ENCODE results near the gene CD34. TPM values are rescaled to one million over a fixed set of nuclear protein-coding genes. Genes with fewer than 3 reads are reported as not detected.

The CD34 gene
- total and polyA plus RNA-seq, 2 experiments from 2014 or later: 0.27 to 0.29 TPM

GRCh38 chr1:207925210-207925609, 14.3 kb upstream of the CD34 start:
- TF ChIP-seq, protein P1, sequence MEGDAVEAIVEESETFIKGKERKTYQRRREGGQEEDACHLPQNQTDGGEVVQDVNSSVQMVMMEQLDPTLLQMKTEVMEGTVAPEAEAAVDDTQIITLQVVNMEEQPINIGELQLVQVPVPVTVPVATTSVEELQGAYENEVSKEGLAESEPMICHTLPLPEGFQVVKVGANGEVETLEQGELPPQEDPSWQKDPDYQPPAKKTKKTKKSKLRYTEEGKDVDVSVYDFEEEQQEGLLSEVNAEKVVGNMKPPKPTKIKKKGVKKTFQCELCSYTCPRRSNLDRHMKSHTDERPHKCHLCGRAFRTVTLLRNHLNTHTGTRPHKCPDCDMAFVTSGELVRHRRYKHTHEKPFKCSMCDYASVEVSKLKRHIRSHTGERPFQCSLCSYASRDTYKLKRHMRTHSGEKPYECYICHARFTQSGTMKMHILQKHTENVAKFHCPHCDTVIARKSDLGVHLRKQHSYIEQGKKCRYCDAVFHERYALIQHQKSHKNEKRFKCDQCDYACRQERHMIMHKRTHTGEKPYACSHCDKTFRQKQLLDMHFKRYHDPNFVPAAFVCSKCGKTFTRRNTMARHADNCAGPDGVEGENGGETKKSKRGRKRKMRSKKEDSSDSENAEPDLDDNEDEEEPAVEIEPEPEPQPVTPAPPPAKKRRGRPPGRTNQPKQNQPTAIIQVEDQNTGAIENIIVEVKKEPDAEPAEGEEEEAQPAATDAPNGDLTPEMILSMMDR (IDR thresholded peaks at IDR 0.05; ENCODE audit: low read depth, low read length): no peak
- Histone ChIP-seq H3K27me3 (peaks cover 12% of the 10 kb centered on the region), H3K27ac (no peak overlapping the region), H3K9me3 (ENCODE audit: low read depth) (no peaks in the 10 kb centered on the region), H3K4me3 (no peak overlapping the region), H3K4me1 (ENCODE audit: low read depth) (peaks cover 30% of the 10 kb centered on the region), H3K36me3 (no peaks in the 10 kb centered on the region)
- DNase-seq (ENCODE audit: low read depth in 1 of 2, low spot score in 1 of 2): peak; percentile 25 to 55

DNA sequence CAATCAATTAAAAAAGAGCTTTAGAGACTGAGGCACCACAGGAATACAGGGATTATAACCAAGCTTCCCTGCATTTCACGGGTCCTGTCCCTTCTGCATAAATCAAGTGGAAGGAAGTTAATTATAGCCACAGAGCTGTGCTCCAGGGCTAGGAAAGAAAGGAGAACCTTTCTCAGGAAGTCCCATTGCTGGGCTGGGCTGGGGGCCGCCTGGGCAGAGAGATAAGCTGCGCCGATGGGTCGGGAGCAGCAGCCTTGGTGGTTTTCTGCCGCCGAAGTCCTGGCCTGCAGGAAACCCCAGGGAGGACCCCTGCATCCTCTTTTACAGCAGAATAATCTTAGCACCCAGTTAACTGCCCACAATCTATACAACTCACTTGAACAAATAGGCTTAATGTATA, 12.6 kb upstream of the CD34 start:
- Histone ChIP-seq H3K4me3 (no peak overlapping the region), H3K27ac (peak overlapping the region; percentile 77), H3K9me3 (ENCODE audit: low read depth) (no peaks in the 10 kb centered on the region), H3K27me3 (peaks cover 9% of the 10 kb centered on the region), H3K36me3 (no peaks in the 10 kb centered on the region), H3K4me1 (ENCODE audit: low read depth) (peaks cover 30% of the 10 kb centered on the region)
- DNase-seq (ENCODE audit: low read depth in 1 of 2, low spot score in 1 of 2): peak in 1 of 2 donors; percentile 45
- TF ChIP-seq, protein P1 (IDR thresholded peaks at IDR 0.05; ENCODE audit: low read depth, low read length): no peak

DNA sequence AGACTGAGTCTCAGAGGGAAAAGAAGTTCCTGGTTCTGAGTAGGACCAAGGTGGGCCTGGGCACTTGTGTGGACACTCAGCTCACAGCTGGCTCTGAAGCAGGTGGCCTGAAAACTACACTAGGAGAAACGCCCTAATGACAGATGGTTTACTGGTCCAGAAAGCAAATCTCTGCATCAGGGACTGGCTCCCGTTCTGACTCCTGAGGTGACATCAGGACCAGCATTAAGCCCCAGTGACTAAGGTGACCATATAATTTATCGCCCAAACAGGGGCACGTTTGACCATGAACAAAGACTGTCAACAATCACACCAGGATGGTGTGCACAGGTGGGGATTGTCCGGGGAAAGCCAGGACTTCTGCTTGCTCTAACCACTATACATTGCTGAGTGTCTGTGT, 12.2 kb upstream of the CD34 start:
- H3K27me3 ChIP-seq: peaks cover 4% of the 10 kb centered on the region
- no peak for DNase-seq (ENCODE audit: low read depth in 1 of 2, low spot score in 1 of 2)
- no peak overlapping the region for H3K4me3 ChIP-seq
- H3K4me1 ChIP-seq (ENCODE audit: low read depth): peaks cover 30% of the 10 kb centered on the region
- peak overlapping the region; percentile 77 for H3K27ac ChIP-seq
- TF ChIP-seq, protein P1 (IDR thresholded peaks at IDR 0.05; ENCODE audit: low read depth, low read length): no peak
- H3K36me3 ChIP-seq: no peaks in the 10 kb centered on the region
- no peaks in the 10 kb centered on the region for H3K9me3 ChIP-seq (ENCODE audit: low read depth)

DNA sequence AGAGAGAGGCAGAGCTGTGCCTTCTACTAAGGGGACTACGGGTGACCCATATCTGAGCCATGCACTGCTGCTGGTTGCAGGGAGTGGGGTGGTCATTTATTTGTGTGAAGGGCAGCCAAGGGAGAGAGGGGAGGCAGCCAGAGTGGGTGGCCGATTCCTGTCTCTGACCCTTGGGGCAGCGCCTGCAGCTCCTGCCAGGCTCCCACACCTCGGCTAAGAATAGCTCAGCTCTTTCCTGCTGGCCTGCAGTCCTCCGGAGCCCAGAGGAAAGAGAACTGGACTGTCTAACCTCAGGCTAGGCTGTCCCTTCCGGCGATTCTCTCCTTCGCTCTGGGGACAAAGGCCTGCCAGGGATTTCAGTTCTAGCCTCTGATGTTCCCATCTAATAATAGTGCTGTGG, 11.6 kb upstream of the CD34 start:
- TF ChIP-seq, protein P1 (IDR thresholded peaks at IDR 0.05; ENCODE audit: low read depth, low read length): no peak
- Histone ChIP-seq H3K27me3 (no peaks in the 10 kb centered on the region), H3K9me3 (ENCODE audit: low read depth) (no peaks in the 10 kb centered on the region), H3K4me1 (ENCODE audit: low read depth) (peaks cover 33% of the 10 kb centered on the region), H3K27ac (peak overlapping the region; percentile 77), H3K36me3 (no peaks in the 10 kb centered on the region), H3K4me3 (no peak overlapping the region)
- peak in 1 of 2 donors; percentile 67 for DNase-seq (ENCODE audit: low read depth in 1 of 2, low spot score in 1 of 2)

- Histone ChIP-seq H3K9me3 (ENCODE audit: low read depth) (no peaks in the 10 kb centered on the region), H3K27me3 (no peaks in the 10 kb centered on the region), H3K27ac (no peak overlapping the region), H3K4me3 (no peak overlapping the region), H3K4me1 (ENCODE audit: low read depth) (peaks cover 33% of the 10 kb centered on the region), H3K36me3 (no peaks in the 10 kb centered on the region)
- TF ChIP-seq, protein P1 (IDR thresholded peaks at IDR 0.05; ENCODE audit: low read depth, low read length): no peak
- no peak for DNase-seq (ENCODE audit: low read depth in 1 of 2, low spot score in 1 of 2)
Observed at GRCh38 chr1:207921321-207921720, 10.4 kb upstream of the CD34 start.

Data from cardiac muscle cell (in vitro differentiated cells and primary cell).